Erythroblast (primary cell): ENCODE measurements around the gene CTNNBIP1.

Experiments used
- GATA1 ChIP-seq: IDR thresholded peaks from 2 replicates; pipeline ENCODE4 v1.6.1; 2011; ENCODE audit warnings: low read depth, mild to moderate bottlenecking, control low read depth, low read length, moderate library complexity
- POLR2A ChIP-seq: IDR thresholded peaks from 2 replicates; pipeline ENCODE4 v1.6.1; 2011; ENCODE audit warnings: mild to moderate bottlenecking, low read length

GRCh38 chr1:9861360-9861759 is 48.7 kb downstream of the CTNNBIP1 start:
- TF ChIP-seq POLR2A (no peak), GATA1 (no peak)
